ENCODE measurements around the gene SYTL3.
A peak's percentile ranks its signal among the peaks of the same experiment; 100 is the strongest.
"Not testable (repeated sequence)": the region's sequence is repeated elsewhere in the genome, so short reads cannot be mapped to it uniquely, and the experiment has no call there.

The SYTL3 gene

DNA sequence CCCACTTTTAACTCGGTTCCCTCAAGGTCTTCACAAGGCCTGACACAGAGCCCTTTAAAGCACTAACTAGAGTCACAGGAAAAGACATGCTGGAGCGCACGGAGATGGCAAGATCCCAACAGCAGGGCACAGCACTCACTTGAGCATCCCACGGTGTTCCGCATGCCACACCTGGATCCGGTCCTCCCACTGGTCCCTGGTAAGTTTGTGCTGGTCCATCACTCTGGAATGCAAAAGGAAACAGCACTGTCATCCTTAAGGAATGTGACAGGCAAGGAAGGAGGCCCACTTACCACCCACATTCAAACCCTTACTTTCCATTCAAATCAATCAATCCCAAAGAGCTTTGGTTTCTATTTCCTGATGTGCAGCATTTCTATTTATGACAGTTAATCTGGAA is 134.7 kb downstream of the SYTL3 start:
- FAIRE-seq, result no peak
- DNase-seq (ENCODE audit: insufficient read length, low spot score), result no peak
- TF ChIP-seq TAF1 (IDR thresholded peaks at IDR 0.05; ENCODE audit: low read depth, low read length) (no peak), SPI1 (IDR thresholded peaks at IDR 0.05; ENCODE audit: low read depth, low read length) (no peak), POLR2AphosphoS5 (IDR thresholded peaks at IDR 0.05; ENCODE audit: low read depth, low read length) (no peak), POLR2A (IDR thresholded peaks at IDR 0.05; ENCODE audit: low read depth, low read length) (no peak), PAX5 (IDR thresholded peaks at IDR 0.05; ENCODE audit: insufficient read depth, low read length, severe bottlenecking) (no peak), POU2F2 (IDR thresholded peaks at IDR 0.05; ENCODE audit: low read depth, low read length) (no peak)

DNA sequence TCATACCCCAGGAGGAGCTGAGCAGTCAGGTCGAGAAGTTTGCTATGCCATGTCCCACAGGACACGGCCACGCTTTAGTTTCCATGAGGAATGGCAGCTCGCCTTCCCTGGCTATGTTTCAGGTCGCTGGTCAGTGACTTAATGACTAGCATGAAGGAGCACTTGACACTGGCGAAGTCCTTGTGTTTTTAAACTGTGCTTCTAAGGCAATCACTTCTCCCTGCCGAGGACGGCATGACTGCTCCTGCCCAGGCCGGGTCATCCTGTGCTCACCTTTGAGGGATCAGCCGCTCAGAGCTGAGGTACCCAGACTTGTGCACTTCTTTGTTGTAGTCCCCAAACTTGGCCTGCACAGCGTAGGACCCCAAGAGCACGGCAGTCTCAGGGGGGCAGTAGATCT is 135.2 kb downstream of the SYTL3 start:
- TF ChIP-seq POLR2A (IDR thresholded peaks at IDR 0.05; ENCODE audit: low read depth, low read length) (no peak), TAF1 (IDR thresholded peaks at IDR 0.05; ENCODE audit: low read depth, low read length) (no peak), POU2F2 (IDR thresholded peaks at IDR 0.05; ENCODE audit: low read depth, low read length) (no peak), POLR2AphosphoS5 (IDR thresholded peaks at IDR 0.05; ENCODE audit: low read depth, low read length) (no peak; the same call in 1 of the 2 replicates), PAX5 (IDR thresholded peaks at IDR 0.05; ENCODE audit: insufficient read depth, low read length, severe bottlenecking) (no peak), SPI1 (IDR thresholded peaks at IDR 0.05; ENCODE audit: low read depth, low read length) (no peak)
- no peak for FAIRE-seq
- no peak for DNase-seq (ENCODE audit: insufficient read length, low spot score)

DNA sequence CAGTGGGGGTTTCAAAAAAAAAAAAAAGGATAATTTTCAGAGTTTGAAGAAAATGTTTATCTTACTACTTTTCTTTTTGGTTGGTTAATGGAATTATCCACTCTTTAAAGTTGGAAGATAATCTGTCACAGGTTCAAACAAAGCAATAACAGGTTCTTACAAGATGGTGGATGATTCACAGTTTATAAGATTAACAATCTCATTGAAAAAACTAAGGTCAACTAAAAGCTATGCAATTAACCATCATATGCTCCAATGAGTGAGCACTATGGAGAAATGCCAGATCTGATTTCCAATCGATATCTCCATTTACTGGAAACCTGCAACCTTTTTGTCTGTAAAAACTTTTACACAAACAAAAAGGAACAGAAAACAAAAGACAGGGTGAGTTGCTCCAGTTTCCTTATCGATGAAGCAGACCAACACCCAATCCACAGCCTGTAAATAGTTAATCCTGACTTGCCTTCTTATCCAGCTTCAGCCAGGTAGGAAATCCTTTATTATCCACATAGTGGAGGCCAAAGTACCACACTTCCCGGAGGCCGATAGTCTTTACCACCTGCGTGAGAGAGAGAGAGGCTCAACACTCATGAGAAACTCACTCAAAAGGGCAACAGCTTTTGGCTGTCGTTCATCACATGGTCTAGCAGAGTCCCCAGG is 136.9 kb downstream of the SYTL3 start:
- no peak for FAIRE-seq
- TF ChIP-seq POLR2A (IDR thresholded peaks at IDR 0.05; ENCODE audit: low read depth, low read length), result no peak
- TF ChIP-seq POLR2AphosphoS5 (IDR thresholded peaks at IDR 0.05; ENCODE audit: low read depth, low read length), result no peak
- TF ChIP-seq PAX5 (IDR thresholded peaks at IDR 0.05; ENCODE audit: insufficient read depth, low read length, severe bottlenecking), result no peak
- TF ChIP-seq POU2F2 (IDR thresholded peaks at IDR 0.05; ENCODE audit: low read depth, low read length), result no peak

DNA sequence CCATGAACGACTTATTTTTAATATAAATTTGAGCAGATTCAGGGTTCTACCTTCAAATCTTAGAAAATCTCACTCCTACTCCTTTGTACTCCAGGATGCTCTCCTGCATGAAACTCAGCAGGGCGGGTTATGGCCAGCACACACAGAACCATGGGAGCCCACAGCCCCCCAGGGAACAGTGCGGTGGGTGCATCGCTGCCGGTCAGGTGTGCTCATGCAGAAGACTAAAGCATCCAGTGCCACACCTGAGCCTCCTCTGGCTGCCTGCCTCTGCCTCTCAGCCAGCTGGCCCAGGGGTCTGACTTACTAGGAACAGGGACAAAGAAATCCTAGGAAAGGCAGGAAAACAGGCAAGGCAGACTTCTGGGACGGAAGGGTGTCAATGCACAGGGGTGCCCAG is 137.5 kb downstream of the SYTL3 start:
- FAIRE-seq (no peak), DNase-seq (ENCODE audit: insufficient read length, low spot score) (no peak)
- TF ChIP-seq TAF1 (IDR thresholded peaks at IDR 0.05; ENCODE audit: low read depth, low read length) (no peak), POLR2AphosphoS5 (IDR thresholded peaks at IDR 0.05; ENCODE audit: low read depth, low read length) (no peak), PAX5 (IDR thresholded peaks at IDR 0.05; ENCODE audit: insufficient read depth, low read length, severe bottlenecking) (no peak), POU2F2 (IDR thresholded peaks at IDR 0.05; ENCODE audit: low read depth, low read length) (no peak)

More for the DNA sequence above, 136.9 kb downstream of the SYTL3 start:
- no peak for DNase-seq (ENCODE audit: insufficient read length, low spot score)

DNA sequence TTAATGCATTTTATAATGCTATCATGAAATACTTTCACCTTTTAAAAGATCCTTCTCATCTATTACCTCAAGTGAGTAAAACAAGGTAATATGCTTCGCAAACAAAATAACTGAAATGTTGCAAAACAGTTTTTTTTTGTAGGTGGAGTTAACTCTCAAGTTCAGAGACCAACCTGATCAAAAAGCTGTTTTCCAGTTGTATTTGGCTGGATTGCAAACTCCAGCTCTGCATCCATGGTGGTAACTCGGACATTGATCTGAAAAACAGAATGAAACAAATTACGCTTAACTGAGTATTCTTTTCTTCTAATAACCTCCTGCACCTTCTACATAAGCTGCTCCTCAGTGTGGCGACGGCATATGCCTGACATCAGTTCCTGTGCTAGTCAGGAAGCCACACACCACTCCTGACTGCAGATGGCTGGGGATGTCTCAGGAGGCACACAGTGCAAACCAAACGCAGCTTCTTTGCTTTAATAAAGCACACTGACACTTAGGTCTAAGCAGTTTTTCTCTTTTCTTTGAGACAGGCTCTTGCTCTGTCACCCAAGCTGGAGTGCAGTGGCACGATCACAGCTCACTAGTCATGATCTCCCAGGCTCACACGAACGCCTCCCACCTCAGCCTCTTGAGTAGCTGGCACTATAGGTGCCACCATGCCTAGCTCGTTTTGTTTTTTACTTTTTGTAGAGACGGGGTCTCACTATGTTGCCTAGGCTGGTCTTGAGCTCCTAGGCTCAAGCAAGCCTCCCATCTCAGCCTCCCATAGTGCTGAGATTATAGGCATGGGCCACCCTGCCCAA is 139.5 kb downstream of the SYTL3 start:
- TF ChIP-seq POU2F2 (IDR thresholded peaks at IDR 0.05; ENCODE audit: low read depth, low read length) (no peak), POLR2AphosphoS5 (IDR thresholded peaks at IDR 0.05; ENCODE audit: low read depth, low read length) (no peak), SPI1 (IDR thresholded peaks at IDR 0.05; ENCODE audit: low read depth, low read length) (no peak), TAF1 (IDR thresholded peaks at IDR 0.05; ENCODE audit: low read depth, low read length) (no peak), PAX5 (IDR thresholded peaks at IDR 0.05; ENCODE audit: insufficient read depth, low read length, severe bottlenecking) (no peak), POLR2A (IDR thresholded peaks at IDR 0.05; ENCODE audit: low read depth, low read length) (no peak)
- DNase-seq (ENCODE audit: insufficient read length, low spot score), result no peak
- FAIRE-seq, result peak; percentile 20

DNA sequence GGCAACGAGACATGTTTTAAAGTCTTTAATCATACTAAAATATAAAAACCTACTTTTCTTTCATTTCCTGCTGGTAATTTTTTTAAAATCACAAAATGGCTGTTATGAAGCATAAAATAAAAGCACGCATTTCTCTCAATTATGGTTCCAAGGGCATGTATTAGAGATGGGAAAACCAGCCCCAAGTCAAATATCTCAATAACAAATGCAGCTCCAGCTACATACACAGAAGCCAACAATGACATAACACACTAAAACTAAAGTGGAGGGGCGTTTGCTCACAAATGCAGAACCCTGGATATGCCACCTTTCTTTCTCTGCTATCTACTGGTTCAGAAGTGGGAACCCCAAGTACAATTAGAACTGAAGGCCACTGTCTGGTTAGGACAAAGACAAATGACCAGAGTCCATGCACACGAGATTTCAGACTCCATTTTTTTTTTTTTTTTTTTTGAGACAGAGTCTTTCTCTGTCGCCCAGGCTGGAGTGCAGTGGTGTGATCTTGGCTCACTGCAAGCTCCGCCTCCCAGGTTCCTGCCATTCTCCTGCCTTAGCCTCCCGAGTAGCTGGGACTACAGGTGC is 141.5 kb downstream of the SYTL3 start:
- no peak for TF ChIP-seq POU2F2 (IDR thresholded peaks at IDR 0.05; ENCODE audit: low read depth, low read length)
- no peak for TF ChIP-seq POLR2AphosphoS5 (IDR thresholded peaks at IDR 0.05; ENCODE audit: low read depth, low read length)
- TF ChIP-seq SPI1 (IDR thresholded peaks at IDR 0.05; ENCODE audit: low read depth, low read length), result no peak
- TF ChIP-seq POLR2A (IDR thresholded peaks at IDR 0.05; ENCODE audit: low read depth, low read length), result no peak
- no peak for TF ChIP-seq TAF1 (IDR thresholded peaks at IDR 0.05; ENCODE audit: low read depth, low read length)
- no peak for TF ChIP-seq PAX5 (IDR thresholded peaks at IDR 0.05; ENCODE audit: insufficient read depth, low read length, severe bottlenecking)
- no peak for DNase-seq (ENCODE audit: insufficient read length, low spot score)
- FAIRE-seq, result no peak

DNA sequence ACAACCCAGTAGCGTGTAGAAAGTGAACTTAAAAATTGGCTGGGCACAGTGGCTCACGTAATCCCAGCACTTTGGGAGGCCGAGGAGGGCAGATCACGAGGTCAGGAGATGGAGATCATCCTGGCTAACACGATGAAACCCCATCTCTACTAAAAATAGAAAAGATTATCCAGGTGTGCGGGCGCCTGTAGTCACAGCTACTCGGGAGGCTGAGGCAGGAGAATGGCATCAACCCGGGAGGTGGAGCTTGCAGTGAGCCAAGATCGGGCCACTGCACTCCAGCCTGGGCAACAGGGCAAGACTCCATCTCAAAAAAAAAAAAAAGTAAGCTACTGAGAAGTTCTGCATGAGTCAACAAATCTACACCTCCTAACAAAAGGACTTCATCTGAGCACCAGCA is 142.7 kb downstream of the SYTL3 start:
- not testable (repeated sequence) for FAIRE-seq; DNase-seq (ENCODE audit: insufficient read length, low spot score)

DNA sequence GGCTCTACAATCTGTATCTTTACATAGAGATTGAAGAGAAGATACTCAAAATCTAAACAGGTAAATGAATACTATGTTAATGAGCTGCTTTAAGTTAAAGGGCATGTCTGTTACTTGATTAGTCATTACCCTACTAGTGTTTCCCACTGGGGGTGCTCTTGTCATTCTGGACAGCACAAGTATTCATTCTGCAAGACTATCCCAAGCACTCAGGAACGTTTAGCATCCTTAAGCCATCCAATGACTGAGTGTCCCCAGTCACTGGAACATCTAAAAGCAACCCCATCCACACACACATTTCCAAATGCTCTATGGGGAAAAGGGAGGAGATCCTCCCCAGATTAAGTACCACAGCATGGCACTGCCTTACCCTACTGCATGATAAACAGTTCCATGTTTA is 143.6 kb downstream of the SYTL3 start:
- DNase-seq (ENCODE audit: insufficient read length, low spot score) (no peak), FAIRE-seq (peak; percentile 61)
- TF ChIP-seq POLR2AphosphoS5 (IDR thresholded peaks at IDR 0.05; ENCODE audit: low read depth, low read length), result no peak
- no peak for TF ChIP-seq TAF1 (IDR thresholded peaks at IDR 0.05; ENCODE audit: low read depth, low read length)
- TF ChIP-seq SPI1 (IDR thresholded peaks at IDR 0.05; ENCODE audit: low read depth, low read length), result no peak
- no peak for TF ChIP-seq POLR2A (IDR thresholded peaks at IDR 0.05; ENCODE audit: low read depth, low read length)
- 0 out of 2 replicates have a peak, but pooled peaks have one; percentile 25 for TF ChIP-seq POU2F2 (IDR thresholded peaks at IDR 0.05; ENCODE audit: low read depth, low read length)
- TF ChIP-seq PAX5 (IDR thresholded peaks at IDR 0.05; ENCODE audit: insufficient read depth, low read length, severe bottlenecking), result no peak

DNA sequence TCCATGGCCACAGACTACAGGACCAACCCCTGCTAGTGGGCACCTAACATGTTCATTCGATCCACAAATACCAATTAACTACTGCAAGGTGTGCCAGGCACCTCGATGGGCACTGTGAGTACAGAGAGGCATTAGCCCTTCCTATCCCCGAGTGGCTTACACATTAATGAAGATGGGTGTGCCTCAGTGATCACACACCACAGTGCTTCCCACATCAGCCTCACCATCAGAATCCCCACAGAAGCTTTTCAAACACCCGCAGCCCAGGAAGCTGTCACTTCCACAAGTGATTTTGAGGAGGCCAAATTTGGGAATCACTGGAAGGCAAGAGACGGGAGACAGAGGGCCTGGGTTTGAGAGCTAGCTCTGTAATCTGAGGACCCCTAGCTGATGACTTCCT is 145.7 kb downstream of the SYTL3 start:
- TF ChIP-seq SPI1 (IDR thresholded peaks at IDR 0.05; ENCODE audit: low read depth, low read length) (no peak), POLR2A (IDR thresholded peaks at IDR 0.05; ENCODE audit: low read depth, low read length) (no peak), TAF1 (IDR thresholded peaks at IDR 0.05; ENCODE audit: low read depth, low read length) (no peak), POLR2AphosphoS5 (IDR thresholded peaks at IDR 0.05; ENCODE audit: low read depth, low read length) (no peak; the same call in 1 of the 2 replicates), PAX5 (IDR thresholded peaks at IDR 0.05; ENCODE audit: insufficient read depth, low read length, severe bottlenecking) (no peak), POU2F2 (IDR thresholded peaks at IDR 0.05; ENCODE audit: low read depth, low read length) (no peak)

More for the DNA sequence above, 145.7 kb downstream of the SYTL3 start:
- no peak for DNase-seq (ENCODE audit: insufficient read length, low spot score)
- no peak for FAIRE-seq
